Transverse colon (tissue), 4 donors: ENCODE results near the gene TDG.

ENCODE experiments used
- EP300 ChIP-seq: sonication (generic); formaldehyde crosslinking; IDR thresholded peaks from one replicate; pipeline ENCODE4 v1.6.1; 2017; ENCODE audit warnings: antibody characterized with exemption, low read depth
- POLR2A ChIP-seq: fragments of 450-650 bp; IDR thresholded peaks from one replicate; pipeline ENCODE4 v1.6.1; 2016; ENCODE audit warnings: antibody characterized with exemption, mild to moderate bottlenecking, moderate library complexity
- POLR2AphosphoS5 ChIP-seq, 3 donors: sonication (generic); formaldehyde crosslinking; IDR thresholded peaks; one replicate each; pipeline ENCODE4 v1.6.1; 2016; ENCODE audit warnings: antibody characterized with exemption in 3 of 3
- TF ChIP-seq, protein P1 (sequence below), 5 experiments: fragments of 200-600 bp in 3 of 5; fragments of 450-650 bp in 2 of 5; sonication (generic) in 3 of 5; IDR thresholded peaks; 1 replicate in 2 of 5; 2 replicates in 3 of 5; pipeline ENCODE4 v1.5.1; 2016 to 2017; ENCODE audit warnings: antibody characterized with exemption in 5 of 5, inconsistent platforms in 3 of 5, mild to moderate bottlenecking in 2 of 5, moderate library complexity in 1 of 5

DNA sequence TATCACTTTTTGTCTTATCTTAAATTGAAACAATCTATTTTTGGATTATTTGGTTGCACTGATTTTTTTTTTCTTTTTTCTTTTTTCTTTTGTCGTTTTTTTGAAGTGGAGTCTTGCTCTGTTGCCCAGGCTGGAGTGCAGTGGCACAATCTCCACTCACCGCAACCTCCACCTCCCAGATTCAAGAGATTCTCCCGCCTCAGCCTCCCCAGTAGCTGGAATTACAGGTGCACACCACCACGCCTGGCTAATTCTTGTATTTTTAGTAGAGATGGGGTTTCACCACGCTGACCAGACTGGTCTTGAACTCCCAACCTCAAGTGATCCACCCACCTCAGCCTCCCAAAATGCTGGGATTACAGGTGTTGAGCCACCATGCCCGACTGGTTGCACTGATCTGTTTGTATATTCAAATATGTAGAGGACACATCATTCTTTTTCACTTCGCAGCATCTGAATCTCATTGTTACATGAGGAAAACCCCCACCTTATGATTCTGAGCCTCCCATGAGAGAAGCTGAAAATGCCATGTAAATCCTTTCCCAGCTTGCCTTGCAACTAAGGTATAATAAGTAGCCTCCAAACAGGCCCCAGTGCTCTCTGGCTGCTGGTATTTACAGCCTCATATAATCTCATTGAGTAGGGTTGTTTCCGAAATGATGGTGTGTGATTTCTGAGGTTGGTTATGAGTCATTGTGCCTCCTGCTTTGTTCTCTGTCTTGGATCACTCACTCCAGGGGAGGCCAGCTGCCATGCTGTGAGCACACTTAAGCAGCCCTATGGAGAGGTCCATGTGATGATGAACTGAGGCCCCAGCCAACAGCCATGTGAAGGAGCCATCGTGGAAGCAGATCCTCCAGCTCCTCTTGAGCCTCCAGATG, 40.7 kb upstream of the TDG start:
- TF ChIP-seq, protein P1, sequence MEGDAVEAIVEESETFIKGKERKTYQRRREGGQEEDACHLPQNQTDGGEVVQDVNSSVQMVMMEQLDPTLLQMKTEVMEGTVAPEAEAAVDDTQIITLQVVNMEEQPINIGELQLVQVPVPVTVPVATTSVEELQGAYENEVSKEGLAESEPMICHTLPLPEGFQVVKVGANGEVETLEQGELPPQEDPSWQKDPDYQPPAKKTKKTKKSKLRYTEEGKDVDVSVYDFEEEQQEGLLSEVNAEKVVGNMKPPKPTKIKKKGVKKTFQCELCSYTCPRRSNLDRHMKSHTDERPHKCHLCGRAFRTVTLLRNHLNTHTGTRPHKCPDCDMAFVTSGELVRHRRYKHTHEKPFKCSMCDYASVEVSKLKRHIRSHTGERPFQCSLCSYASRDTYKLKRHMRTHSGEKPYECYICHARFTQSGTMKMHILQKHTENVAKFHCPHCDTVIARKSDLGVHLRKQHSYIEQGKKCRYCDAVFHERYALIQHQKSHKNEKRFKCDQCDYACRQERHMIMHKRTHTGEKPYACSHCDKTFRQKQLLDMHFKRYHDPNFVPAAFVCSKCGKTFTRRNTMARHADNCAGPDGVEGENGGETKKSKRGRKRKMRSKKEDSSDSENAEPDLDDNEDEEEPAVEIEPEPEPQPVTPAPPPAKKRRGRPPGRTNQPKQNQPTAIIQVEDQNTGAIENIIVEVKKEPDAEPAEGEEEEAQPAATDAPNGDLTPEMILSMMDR (IDR thresholded peaks at IDR 0.05), result no peak
- TF ChIP-seq POLR2A (no peak), POLR2AphosphoS5 (IDR thresholded peaks at IDR 0.05) (no peak), EP300 (no peak)
